NCI-H146 treated with DMSO at 0.1 percent for 48 hours (cell line): ENCODE measurements around the gene DES.

ENCODE experiments used
- DNase-seq: peaks from one replicate; lab custom pipeline; 2025; ENCODE audit not compliant: unreplicated experiment; lab: John Stamatoyannopoulos, UW

The DES gene

DNA sequence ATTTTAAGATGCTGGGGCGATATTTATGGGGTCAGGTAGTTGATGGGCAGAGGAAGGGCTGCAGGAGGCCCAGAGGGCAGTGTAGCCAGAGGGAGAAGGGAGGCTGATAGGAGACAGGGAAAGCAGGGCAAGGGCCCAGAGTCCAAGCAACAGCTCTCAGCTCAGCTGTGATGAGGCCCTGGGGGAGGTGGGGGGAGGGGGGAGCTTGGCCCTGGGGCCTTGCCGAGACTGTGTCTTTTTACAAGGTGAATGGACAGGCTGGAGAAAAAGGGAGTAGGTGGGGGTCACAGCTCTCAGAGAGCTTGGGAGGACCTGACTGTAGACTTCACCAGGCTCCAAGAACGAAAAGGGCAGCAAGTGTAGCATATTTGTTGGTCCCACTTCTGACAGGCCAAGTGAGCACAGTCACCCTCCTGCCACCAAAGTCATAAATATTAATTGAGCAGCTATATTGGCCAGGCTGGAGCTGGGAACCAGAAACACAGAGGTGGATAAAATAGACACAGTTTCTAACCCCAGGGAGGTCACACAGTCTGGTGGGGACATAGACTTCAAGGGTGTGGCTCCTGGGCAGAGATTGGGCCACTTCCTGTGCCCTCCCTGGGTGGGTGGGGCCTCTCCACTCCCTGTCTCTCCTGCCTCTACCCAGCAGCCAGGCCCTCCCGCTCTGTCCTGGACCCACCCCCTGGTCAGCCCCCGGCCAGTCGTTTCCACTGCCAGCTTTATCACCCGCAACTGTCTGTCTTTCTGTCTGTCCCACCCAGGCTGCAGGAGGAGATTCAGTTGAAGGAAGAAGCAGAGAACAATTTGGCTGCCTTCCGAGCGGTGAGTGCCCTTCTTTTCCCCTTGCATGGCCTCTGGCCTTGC lies 1.4 kb downstream of the DES start:
- no peak for DNase-seq

DNA sequence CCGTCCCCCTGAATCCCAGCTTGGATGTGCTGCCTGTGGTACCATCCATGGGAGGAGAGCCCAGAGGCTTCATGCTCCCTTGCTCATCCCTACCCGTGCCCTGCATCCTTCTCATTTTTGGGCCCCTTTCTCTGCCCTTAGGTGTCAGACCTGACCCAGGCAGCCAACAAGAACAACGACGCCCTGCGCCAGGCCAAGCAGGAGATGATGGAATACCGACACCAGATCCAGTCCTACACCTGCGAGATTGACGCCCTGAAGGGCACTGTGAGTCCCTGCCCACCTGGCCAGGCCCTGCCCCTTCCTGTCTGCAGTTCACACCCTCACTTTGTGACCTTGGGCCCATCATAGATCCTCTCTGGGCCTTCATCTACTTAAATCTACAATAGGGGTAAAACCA lies 2.5 kb downstream of the DES start:
- no peak for DNase-seq

GRCh38 chr2:219421323-219421722 lies 3.1 kb downstream of the DES start:
- DNase-seq = no peak

DNA sequence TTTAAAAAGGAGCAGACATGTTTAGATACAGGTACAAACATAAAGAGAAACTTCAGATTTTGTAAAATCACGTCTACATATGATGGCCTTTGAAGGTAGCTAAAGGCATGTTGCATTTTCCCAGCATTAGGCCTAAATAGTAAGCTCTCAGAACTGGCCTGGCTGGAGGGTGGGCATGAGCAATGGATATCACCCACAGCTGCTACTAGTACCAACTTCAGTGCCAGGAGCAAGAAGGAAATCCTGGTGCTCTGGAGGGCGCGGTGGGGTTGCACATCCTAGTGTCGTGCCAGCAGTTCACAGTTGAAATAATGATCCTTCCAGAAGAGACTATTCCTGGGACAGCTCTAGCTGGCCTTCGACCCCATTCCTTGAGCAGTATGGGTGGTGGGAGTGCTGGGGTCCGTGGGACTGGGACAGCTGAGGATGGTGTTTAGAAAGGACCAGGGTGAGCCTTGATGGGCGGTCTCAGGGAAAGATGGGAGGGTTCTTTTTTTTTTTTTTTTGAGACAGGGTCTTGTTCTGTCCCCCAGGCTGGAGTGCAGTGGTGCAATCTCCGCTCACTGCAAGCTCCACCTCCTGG lies 4.9 kb downstream of the DES start:
- DNase-seq = no peak

DNA sequence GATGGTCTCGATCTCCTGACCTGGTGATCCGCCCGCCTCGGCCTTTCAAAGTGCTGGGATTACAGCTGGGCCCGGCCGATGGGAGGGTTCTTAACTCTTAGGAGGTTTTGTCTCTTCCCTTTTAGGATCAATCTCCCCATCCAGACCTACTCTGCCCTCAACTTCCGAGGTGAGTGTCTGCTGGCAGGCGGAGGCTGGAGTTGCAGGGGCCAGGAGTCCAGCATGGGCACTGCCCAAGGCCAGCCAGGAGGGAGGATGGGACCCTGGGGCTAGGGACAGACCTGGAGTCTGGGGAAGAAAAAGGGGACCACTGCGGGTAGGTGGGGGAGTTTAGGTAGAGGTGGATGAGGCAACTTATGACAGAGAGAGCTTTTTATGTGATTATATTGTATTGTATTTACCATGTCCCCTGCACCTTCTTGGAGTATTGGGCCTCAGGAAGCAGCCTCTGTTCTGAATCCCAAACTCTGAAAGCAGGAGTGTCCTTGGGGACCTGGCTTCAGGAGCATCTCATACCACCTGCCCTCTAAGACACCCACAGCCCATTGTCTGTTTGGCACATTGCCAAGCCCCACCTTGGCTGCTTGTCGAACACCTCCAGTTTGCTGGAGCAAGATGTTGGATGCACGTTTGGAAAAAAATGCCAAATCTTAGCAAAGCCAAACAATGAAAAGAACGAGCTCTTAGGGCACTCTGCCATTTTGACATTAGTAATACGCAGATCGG lies 5.6 kb downstream of the DES start:
- no peak for DNase-seq

- no peak for DNase-seq
These were observed 7.3 kb downstream of the DES start for GRCh38 chr2:219425238-219426067.

DNA sequence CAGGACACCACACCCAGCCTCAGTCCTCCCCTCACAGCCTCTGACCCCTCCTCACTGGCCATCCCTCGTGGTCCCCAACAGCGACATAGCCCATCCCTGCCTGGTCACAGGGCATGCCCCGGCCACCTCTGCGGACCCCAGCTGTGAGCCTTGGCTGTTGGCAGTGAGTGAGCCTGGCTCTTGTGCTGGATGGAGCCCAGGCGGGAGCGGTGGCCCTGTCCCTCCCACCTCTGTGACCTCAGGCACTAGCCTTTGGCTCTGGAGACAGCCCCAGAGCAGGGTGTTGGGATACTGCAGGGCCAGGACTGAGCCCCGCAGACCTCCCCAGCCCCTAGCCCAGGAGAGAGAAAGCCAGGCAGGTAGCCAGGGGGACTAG lies 7.9 kb downstream of the DES start:
- no peak for DNase-seq

- no peak for DNase-seq
These were observed 8.5 kb downstream of the DES start for GRCh38 chr2:219426534-219427136.

DNA sequence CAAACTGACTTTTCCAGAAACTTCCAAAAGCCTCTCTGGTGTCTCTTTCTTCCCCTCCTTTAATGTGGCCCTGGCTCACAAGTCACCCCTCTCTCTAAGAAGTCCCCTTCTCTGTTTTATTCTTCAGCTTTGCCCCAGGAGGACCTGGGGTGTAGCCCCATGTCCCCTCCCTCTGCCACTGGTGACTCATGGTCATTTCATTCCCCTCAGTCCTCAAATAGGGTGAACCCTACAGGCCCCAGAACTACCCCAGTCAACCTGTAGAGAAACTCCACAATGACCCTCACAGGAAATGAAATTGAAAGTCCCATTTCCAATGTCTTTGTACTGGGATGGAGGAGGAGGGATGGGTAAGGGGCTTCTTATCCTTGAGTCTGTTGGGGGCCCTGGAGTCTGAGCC lies 10.3 kb downstream of the DES start:
- DNase-seq = no peak

GRCh38 chr2:219429958-219430606 lies 11.9 kb downstream of the DES start:
- no peak for DNase-seq

GRCh38 chr2:219430633-219431615 lies 12.7 kb downstream of the DES start:
- DNase-seq = no peak

GRCh38 chr2:219433666-219434467 lies 15.7 kb downstream of the DES start:
- peak; percentile 50 for DNase-seq

- no peak for DNase-seq
These were observed 16.2 kb downstream of the DES start for GRCh38 chr2:219434468-219434717.

DNA sequence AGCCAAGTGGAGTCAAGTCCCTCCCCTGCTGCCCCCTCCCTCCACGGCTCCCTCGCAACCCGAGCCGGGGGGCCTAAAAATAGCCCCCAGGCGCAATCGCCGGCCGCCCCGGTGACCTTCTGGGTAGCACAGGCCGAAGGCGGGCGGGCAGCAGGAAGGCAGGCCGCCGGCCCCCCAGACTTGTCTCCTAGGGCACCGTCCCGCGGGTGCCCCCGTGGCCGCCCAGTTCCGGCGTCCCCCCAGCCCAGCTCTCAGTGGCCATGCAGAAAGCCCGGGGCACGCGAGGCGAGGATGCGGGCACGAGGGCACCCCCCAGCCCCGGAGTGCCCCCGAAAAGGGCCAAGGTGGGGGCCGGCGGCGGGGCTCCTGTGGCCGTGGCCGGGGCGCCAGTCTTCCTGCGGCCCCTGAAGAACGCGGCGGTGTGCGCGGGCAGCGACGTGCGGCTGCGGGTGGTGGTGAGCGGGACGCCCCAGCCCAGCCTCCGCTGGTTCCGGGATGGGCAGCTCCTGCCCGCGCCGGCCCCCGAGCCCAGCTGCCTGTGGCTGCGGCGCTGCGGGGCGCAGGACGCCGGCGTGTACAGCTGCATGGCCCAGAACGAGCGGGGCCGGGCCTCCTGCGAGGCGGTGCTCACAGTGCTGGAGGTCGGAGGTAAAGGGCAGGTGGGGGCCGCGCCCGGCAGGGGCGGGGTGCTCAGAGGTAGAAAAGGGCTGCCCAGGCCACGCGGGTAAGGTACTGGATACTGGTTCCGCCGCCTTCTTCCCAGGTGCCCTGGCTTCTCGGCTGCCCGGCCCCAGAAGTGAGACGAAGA lies 16.7 kb downstream of the DES start, which contains the start of gene SPEG:
Gene SPEG (plus strand): TSS at position 126 of the 808 bp plus-strand sequence. CDS start 135 bp downstream, at position 261.
- no peak for DNase-seq

- DNase-seq = no peak
These were observed 17.5 kb downstream of the DES start for GRCh38 chr2:219435701-219436100.

DNA sequence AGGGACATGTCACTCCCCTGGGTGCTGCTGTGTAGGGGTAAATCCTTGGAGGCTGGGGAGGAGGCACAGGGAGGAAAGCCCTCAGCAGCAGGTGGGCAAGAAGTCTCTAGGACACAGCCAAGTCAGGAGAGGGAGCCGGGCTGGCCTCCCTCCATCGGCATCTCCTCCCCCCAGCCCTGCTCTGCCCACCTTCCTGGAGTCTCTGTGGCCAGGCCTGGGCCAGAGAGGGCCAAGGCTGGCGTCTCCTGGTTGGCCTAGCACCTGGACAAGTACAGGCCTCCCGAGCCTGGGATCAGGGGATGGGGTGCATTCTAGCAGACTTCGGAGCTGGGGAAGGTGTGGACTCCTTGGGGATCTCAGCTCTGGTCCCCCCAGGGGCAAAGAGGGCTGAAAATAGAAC lies 18.3 kb downstream of the DES start:
- no peak for DNase-seq

- DNase-seq = no peak
These were observed 19.0 kb downstream of the DES start for GRCh38 chr2:219437141-219437540.
